Mammary epithelial cell (primary cell): ENCODE measurements around the gene WASHC1.
"Not testable (repeated sequence)": the region's sequence is repeated elsewhere in the genome, so short reads cannot be mapped to it uniquely, and the experiment has no call there.

Experiments
- EZH2 ChIP-seq: IDR thresholded peaks from 2 replicates; pipeline ENCODE4 v1.6.1; 2012; ENCODE audit warnings: low read length, inconsistent platforms, borderline replicate concordance
- TF ChIP-seq, protein P1 (sequence below), 2 donors: IDR thresholded peaks in 1 of 2; conservative IDR thresholded peaks in 1 of 2; 2 replicates each; pipeline ENCODE4 v1.5.1; 2011 to 2012; ENCODE audit warnings: inconsistent platforms in 2 of 2, low read length in 2 of 2, mild to moderate bottlenecking in 2 of 2, control low read depth in 1 of 2, low read depth in 1 of 2; ENCODE audit not compliant: insufficient read depth in 1 of 2; ENCODE audit errors: extremely low read depth in 1 of 2

DNA sequence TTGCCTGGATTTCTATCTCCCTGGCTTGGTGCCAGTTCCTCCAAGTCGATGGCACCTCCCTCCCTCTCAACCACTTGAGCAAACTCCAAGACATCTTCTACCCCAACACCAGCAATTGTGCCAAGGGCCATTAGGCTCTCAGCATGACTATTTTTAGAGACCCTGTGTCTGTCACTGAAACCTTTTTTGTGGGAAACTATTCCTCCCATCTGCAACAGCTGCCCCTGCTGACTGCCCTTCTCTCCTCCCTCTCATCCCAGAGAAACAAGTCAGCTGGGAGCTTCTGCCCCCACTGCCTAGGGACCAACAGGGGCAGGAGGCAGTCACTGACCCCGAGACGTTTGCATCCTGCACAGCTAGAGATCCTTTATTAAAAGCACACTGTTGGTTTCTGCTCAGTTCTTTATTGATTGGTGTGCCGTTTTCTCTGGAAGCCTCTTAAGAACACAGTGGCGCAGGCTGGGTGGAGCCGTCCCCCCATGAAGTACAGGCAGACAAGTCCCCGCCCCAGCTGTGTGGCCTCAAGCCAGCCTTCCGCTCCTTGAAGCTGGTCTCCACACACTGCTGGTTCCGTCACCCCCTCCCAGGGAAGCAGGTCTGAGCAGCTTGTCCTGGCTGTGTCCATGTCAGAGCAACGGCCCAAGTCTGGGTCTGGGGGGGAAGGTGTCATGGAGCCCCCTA lies 15.0 kb downstream of the WASHC1 start:
- TF ChIP-seq, protein P1, sequence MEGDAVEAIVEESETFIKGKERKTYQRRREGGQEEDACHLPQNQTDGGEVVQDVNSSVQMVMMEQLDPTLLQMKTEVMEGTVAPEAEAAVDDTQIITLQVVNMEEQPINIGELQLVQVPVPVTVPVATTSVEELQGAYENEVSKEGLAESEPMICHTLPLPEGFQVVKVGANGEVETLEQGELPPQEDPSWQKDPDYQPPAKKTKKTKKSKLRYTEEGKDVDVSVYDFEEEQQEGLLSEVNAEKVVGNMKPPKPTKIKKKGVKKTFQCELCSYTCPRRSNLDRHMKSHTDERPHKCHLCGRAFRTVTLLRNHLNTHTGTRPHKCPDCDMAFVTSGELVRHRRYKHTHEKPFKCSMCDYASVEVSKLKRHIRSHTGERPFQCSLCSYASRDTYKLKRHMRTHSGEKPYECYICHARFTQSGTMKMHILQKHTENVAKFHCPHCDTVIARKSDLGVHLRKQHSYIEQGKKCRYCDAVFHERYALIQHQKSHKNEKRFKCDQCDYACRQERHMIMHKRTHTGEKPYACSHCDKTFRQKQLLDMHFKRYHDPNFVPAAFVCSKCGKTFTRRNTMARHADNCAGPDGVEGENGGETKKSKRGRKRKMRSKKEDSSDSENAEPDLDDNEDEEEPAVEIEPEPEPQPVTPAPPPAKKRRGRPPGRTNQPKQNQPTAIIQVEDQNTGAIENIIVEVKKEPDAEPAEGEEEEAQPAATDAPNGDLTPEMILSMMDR (conservative IDR thresholded peaks at IDR 0.05 in 1 of 2, IDR thresholded peaks at IDR 0.05 in 1 of 2; ENCODE audit: extremely low read depth in 1 of 2, insufficient read depth in 1 of 2, low read depth in 1 of 2, low read length in 2 of 2): not testable (repeated sequence)
- not testable (repeated sequence) for TF ChIP-seq EZH2
